Stimulated activated CD8-positive, alpha-beta memory T cell treated with anti-CD3 and anti-CD28 coated beads, Interleukin-15, amount 100 ng/mL, for 1 hour (primary cell): ENCODE data around the gene DNAH5.

Experiments
- DNase-seq: peaks from one replicate; pipeline ENCODE4 v3.0.0-alpha.2; 2020; ENCODE audit warnings: low read depth

The DNAH5 gene

DNA sequence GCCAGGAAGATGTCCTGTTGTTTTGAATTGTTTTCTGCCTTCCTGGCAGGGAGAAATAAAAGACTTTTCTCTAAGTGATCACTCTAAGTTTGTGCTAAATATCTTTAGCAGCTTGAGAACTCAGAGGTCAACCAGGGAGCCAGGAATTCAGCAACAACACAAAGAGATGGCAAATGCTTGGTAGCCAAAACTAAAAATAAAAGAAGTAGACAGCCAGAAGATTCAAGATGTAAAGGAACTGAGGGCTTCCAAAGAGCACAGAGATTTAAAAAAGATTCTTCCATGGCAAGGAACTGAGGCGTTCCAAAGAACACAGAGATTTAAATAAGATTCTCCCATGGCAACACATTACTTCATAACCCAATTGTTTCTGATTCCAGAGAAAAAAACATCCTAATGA, 9.6 kb downstream of the DNAH5 start:
- no peak for DNase-seq

DNA sequence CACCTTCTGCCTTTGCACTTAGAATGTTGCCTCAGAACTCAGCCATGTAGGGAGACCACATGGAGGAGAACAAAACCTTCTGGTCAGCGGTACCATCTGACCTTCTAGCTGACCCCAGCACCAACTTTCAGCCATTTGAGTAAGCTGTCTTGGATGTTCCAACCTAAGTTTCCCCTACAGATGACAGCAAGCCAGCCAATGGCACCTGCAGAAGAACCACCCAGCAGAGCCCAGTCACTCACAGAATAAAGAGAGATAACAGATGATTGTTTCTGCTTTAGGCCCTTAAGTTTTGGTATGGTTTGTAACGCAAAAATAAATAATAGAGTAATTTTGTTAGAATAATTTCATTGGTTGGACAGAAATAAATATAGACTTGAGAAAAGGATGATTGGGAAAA, 10.4 kb downstream of the DNAH5 start:
- DNase-seq: no peak

DNA sequence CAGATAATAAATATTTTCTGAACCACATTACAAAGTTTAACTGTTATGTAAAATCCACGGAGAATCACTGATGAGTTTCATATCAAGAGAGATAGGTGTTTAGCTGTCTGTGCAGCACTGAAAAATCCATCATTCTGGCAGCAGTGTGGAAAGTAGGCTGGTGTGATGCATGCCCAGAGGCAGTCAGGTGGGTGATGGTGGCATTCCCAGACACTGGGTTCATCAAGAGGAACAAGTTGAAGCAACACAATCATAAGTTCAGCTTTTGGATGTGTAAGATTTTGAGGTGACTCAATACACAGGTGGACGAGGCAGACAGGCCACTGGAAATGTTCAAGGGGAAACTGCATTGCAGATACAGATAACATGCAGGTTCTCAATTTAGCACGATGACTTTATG, 11.9 kb downstream of the DNAH5 start:
- DNase-seq: no peak

DNA sequence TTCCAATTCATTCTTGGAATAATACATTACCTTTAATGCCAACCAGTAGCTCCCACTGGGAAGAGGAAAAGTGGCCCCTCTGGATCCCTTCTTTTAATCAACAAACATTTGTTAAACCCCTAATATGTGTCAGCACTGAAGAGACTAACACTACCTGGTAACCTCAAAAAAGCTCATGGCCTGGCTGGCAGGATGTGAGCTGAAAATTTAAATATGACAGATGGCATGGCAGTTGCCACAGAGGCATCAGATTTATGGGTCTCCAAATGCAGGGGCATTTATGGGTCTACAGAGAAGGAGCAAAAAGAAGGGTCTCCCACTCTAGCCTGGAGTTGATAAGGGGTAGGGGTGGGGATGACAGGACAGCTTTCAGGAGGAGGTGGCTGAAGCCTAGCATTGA, 12.5 kb downstream of the DNAH5 start:
- DNase-seq: no peak

DNA sequence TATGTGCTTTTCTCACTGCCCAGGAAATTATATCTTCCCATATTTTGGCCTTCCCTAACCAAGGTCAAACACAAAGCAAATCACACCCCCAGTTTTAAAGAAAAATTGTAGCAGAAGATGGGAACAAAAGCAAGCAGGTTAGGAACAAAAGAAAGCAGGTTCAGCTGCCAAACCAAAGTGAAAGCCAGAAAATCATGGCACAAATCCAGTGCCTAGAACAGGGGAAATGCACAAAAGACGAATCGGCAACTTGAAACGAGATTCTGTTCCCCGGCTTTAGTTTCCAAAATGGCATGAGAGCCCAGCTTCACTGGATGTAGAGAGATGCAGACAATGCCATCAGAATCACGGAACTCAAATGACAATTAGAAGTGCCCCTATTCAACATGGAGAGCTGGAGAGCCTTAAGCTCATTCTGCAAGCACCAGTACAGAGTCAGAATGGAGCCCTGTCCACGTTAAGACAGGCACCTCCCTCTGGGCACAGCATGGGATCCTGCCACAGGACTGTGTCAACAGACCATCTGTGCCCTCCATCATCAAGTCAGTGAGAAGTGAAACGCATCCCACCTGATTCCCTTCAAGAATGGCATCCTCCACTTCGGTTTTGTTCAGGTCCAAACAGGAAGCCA, 13.8 kb downstream of the DNAH5 start:
- DNase-seq: no peak

DNA sequence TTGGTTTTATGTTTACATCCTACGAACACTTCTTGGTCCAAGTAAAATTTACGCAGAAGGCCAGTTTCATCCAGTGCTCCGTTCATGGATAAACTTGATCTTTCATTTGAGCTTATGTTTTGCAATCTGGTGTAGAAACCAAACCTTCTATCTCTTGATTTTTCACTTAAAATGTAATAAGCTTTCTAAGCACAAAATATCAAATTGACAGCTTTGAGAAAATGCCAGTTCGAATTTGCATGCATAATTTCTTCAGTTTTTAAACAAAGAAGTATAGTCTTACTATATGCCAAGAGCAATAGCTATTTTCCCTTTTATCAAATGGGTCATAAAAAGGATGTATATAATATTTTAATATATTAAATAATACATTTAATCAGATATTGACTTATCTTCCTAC, 17.8 kb downstream of the DNAH5 start:
- no peak for DNase-seq

DNA sequence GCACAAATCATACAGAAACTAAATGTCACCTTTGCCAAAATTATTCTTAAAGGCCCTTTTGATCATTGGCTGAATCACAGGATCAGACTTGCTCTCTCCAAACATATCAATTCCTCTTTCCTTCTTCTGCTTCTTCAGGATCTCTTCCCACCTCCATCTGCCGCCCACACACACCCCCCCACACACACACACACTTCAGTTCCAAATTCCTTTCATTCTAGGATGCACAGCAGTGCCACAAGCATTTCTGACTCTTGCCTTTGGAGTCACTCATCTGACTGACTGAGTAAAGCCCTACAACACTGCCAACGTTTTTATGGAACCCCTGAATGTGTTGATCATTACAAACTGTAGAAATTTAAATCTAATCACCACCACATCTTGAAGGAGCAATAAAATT, 22.9 kb downstream of the DNAH5 start:
- DNase-seq: no peak

DNA sequence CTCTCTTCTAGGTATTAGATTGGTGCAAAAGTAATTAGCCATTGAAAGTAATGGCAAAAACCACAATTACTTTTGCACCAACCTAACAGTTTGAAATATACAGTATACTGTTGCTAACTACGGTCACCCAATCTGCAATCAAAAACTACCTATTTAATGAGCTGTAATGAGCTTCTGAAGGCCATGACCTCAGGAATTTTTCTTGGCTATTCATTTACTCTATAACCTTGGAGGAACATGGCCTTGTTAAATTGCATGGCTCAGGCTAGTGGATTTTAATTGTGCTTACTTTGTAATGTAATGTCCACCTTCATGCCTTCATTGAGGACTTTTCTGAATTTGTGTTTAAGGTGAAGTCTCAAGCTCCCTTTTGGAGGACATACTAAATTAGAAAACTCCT, 24.7 kb downstream of the DNAH5 start:
- DNase-seq: no peak

DNA sequence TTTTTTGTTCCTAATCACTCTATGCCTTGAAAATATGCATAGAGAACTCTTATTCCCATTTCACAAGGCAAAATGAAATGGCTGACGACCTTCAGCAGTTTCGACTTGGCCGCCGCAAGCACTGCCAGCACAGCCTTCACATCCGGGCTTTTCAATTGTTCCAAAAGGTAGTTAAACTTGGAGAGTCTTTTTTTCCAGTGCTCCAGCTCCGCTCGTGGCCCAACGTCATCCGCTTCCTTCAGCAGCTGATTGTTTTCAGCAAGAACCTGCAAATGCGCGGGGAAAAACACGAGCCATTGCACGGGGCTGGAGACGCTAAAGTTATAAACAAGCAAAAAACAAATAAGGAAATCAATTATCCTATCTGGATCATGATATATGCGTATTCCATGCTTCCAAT, 25.4 kb downstream of the DNAH5 start:
- DNase-seq: no peak

DNA sequence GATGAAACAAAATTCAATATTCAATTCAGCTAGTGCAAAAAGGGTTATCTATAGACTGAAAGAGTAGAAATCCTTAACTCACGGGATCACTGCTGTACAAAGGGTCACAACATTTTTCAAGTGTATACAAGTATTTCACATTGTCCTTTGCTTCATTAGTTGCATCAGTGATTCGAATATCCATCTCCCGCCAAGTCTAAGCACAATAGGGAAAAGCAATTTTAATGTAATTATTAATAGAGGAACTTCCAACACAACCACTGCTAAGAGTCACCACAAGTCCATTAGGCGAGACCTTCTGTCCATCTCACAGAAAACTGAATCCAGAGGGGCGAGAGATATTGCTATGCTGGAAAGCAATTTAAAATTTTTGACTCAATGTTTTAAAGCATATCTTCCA, 27.4 kb downstream of the DNAH5 start:
- DNase-seq: no peak

DNA sequence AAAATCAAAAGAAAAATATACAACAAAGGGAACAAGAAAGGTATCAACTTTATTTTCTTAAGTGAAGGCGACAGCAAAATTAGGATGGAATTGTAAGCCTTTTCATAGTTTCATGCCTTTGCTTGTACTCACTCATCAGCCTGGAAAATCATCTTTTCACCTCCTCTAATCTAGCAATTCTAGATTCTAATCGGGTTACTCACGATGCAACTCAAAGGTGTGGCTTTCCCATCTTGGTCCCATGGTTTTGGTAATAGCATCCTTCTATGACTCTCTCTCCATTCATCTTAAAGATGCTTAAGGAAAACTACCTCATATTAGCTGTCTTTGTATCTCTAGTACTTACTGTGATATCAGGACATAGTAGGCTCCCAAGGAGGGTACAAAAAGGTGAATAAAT, 30.5 kb downstream of the DNAH5 start:
- no peak for DNase-seq

DNA sequence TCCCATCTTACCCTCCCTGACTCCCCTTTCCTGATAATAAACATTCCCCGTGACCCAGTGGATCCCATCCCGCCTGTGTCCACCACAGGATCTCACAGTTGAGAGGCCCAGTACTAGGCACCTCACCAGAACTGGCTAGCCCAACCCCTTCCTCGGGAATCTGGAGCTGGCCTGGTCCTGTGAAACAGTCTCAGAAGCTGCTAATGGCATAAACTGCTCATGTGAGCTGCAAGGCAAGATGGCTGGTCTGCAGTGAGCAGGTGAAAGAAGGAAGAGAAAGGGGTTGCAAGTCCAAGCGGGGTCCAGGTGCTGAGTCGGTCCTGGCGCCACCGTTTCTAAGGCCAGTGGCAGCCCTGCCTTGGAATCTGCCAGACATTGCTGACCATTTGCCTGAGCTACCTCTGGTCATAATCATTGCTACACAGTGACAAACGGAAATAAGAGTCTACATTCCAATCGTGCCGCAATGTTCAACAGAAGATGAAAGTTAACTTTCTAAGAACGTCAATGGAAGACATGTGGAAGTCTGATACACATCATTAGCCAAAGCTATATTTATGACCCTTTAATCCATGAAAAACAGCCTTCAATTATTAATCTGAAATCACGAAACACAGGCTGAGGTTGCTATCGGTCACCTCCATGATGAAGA, 33.7 kb downstream of the DNAH5 start:
- DNase-seq: no peak

DNA sequence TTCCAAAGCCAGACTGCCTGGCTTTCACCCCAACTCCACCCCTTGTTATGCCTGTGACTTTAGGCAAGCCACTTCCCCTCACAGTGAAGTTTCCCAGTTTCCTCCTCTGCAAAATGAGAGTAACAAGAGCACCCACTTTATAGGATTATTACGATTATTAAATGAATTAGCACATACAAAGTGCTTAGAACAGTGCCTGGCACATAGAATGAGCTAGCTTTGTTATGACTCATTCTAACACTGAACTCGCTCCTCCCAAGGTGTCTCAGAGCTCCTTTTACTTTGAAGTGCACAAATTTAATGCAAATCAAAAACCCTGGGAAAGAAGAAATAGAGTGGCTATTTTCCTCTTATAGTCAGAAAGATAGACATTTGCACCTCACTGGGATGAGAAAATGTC, 34.3 kb downstream of the DNAH5 start:
- no peak for DNase-seq

DNA sequence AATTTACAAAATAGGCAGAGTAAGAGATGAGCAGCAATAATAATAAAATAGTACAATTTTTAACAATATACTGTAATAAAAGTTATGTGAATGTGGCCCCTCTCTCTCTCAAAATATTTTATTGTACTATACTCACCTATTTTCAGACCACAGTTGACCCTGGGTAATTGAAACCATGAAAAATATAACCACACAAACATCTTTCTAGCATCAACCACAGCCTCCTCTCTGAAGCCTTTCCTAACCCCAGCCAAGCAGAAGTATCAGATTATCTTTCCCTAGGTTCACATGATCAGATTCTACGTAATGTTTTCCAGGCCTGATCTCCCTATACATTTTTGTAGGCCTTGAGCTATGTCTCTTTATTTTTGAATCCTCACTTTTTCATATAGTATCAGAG, 35.2 kb downstream of the DNAH5 start:
- DNase-seq: no peak

DNA sequence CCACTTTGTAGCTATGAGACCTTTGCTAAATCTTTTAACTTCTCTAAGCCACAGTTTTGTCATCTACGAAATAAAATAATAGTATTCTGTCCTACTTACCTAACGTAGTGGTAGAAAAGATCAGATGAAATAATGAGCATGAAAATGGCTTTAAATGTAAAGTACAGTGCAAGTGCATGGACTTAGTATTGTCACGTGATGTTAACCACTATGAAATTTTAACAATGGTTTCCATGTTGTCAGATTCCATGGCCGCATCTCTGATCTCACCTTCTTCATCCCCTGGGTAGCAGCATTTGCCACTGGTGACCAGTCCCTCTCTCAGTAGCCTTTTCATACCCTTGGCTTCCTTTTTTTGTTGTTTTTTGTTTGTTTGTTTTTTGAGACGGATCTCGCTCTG, 45.9 kb downstream of the DNAH5 start:
- no peak for DNase-seq

DNA sequence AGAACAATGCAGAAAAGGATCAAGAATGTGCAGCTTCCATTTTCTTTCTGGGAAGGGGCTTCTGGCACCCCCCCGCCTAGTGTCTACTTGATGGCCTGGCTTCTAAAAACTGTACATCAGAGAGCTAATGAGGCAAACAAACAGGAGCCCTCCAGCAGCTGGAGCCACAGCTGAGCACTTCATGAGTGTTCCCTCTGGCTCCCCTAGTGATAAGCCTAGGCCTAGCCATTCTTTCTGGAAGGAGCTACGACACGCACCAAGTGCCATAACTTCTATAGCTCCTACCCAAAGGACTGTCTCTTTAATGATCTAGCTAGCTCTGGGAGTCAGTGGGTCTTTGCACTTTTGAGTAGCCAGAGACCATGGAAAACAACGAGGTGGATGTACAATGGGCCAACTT, 66.1 kb downstream of the DNAH5 start:
- DNase-seq: no peak

DNA sequence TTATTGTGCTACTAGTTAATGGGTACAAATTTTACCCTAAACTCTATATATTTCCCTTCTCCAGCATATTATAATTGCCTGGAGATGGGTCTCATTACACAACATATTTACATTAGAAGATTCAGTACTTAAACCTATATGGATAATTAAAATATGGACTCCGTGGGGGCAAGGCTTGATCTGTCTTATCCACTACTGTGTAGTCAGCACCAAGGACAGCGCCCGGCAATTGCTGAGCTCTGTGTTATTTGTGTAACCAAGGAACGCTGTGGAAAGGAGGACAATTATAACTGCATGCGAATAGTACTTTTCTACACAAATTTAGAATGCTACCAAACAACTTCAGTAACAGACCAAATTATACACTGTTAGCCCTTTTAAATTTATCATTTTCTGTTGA, 77.7 kb downstream of the DNAH5 start:
- DNase-seq: no peak

DNA sequence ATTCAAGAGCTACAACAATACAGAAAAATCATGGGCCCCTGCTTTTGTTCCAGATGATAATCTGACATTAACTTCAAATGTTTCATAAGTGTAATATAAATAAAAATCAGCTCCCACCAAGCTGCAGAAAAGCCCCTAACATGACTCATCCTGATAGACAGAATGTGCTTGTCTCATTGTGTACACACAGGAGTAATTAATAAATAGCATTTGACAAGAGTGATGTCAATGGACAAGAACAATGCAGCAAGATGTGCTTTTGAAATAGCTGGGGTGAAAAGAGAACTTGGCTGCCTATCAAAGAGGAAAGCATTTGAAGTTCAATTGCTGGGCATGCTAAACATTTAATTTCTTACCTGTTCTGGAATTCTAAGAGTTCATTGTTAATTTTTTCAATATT, 79.2 kb downstream of the DNAH5 start:
- no peak for DNase-seq

DNA sequence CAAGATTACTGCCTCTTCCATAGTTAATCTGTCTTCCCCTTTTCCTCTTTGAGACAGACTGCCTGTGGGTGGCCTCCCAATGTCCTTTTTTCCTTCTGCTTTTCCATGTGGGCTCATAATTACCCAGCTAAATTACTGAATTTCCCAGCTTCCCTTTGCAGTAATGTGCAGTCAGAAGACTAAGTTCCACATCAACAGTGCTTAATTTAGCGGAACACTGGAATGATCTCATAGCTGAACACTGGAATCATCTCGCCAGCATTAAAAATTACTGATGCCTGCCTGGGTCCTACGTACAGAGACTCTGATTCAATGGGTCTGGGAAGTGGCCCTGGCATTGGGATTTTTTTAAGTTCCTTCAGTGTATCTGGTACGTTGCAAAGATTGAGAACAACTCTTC, 84.3 kb downstream of the DNAH5 start:
- DNase-seq: no peak

DNA sequence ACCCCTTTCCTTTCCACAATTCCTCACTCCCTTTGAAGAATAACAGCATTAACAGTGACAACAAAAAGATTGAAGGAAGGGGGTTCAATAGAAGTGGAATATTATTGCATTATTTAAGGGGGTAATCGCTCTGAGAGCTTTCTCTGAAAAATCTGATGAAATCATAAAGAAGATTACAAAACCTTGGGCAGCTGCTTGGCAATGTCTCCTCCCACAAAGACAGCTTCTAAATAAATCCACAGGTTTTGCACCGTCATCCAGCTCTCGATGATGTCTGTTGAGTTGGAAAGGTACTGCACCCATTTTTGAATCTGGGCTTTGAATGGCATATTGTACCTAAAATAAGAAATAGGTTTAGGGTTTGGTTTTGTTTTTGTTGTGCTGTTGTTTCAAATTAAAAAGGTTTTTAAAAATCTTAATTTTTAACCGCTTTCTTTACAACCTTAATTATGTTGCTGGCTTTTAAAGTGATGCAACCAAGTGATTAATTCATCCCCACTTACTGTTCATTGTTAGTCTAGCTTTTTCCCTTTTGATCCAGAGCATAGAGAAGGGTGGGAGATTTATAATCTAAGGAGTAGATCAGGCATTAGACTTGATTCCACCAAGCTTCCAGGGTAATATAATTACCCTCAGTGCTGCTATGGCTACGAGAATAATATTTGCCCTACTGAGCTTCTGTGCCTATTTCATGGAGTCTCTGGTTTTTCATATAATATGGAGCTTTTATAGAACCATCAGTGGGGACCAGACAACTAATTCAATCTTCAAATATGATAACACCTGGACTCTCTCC, 85.0 kb downstream of the DNAH5 start:
- DNase-seq: no peak

DNA sequence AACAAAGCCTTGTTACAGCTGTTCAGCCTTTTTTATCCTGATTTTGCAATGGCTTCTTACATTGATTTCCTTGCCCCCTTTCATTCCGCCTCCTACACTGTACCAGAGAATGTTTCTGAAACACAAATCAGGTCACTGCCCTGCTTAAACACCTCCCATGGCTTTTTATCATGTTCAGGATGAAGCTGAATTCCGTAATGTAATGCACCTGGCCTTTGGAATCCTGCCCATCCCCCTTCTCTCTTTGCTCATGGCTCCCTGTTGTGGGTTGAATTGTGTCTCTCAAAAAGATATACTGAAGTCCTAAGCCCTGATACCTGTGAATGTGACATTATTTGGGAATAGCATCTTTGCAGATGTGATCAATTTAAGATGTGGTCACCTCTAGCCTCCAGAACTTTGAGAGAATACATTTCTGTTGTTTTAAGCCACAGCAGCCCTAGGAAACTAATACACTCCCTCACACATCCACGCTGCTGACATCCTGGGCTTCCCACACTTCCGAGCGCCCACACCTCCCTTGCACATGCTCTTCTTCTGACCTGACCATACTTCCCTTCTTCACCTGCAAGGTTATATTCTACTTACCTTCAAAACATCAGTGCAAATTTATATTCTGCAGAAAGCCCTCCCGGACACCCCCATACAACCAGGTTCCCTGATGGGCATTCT, 101.2 kb downstream of the DNAH5 start:
- DNase-seq: no peak

DNA sequence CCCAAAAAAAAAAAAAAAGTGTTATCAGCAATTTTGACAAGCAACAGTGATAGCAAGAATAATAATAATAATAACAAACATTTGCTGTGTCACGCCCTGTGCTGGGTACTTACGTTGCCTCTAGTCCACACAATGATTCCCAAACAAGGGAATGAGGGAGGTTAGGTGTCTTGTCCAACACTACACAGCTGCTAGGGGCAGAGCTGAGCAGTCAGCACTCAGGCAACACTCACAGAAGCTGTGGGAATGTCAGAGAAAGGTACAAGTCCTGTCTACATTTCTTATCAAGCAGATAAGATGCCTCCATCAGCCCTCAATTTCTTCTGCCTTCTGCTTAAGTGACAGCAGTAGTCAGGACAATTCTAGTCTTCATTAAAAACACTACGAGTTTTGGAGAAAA, 111.0 kb downstream of the DNAH5 start:
- DNase-seq: no peak

DNA sequence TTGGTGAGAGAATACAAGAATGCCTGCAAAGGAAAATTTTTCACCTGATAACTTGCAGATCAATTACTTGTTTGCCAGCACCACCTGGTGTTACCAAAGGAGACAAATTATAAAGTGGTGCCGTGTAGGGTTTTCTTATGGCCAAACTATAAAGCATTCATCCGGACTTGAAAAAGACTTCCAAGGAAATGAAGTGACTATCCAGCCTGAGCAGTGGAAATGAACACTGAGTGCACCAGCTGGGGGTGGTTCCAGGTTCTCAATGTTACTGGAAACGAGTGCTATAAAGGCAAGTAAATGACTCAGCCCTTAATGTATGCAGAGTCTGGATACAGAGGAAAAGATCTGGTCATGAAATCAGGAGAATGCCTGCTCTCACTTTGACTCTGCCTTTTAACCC, 113.1 kb downstream of the DNAH5 start:
- no peak for DNase-seq
